ENCODE data around the gene SLX9.
"Not testable (repeated sequence)": the region's sequence is repeated elsewhere in the genome, so short reads cannot be mapped to it uniquely, and the experiment has no call there.

Gene SLX9

DNA sequence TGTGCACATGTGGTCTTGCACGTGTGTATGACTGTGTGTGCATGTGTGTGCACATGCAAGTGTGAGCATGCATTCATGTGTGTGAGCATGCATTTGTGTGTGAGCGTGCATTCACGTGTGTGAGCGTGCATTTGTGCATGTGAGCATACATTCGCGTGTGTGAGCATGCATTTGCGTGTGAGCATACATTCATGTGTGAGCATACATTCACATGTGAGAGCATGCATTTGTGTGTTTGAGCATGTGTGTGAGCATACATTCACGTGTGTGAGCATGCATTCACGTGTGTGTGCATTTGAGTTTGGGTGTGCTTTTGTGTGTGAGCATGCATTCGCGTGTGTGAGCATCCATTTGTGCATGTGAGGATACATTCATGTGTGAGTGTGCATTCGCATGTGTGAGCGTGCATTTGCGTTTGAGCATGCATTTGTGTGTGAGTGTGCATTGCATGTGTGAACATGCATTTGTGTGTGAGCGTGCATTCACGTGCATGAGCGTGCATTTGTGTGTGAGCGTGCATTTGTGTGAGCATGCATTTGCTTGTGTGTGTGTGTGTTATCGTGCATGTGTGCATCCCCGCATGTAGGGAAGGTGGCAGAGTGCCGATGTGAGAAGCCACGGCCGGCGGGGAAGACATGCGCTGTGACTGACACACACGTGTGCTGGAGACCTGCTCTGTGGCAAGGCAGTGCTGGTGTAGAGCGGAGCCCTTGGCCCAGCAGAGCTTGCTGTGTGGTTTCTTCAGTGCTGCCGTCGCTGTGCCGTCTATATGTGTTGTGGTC lies 37.4 kb upstream of the SLX9 start:
- DNase-seq = no peak

DNA sequence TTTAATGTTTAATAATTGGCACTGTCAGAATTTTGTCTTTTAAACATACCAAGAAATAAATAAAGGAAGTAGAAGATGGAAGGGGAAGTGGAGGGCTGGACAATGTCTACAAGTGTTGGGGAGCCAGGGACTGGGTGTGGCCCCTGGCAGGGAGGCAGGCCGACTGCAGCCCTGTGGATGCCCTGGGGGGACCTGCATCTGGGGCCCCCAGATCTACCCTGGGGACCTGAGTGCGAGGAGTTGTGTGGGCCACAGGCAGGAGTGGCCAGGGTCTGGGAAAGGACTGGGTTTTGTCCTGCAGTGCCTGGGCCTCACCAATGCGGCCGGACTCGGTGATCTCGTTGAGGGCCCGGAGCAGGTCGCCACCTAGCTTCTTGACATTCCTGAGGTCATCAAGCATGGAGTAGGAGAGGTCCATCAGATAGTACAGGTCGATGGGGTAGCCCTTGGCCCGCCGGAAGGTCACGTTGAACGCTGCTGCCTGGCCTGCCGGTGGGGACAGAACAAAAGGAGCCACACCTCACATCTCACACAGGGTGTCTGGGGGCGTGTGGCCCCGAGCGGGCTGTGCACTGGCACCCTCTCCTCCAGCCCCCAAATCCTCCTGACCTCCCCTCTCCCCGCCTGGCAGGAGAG lies 36.7 kb upstream of the SLX9 start:
- DNase-seq = no peak

DNA sequence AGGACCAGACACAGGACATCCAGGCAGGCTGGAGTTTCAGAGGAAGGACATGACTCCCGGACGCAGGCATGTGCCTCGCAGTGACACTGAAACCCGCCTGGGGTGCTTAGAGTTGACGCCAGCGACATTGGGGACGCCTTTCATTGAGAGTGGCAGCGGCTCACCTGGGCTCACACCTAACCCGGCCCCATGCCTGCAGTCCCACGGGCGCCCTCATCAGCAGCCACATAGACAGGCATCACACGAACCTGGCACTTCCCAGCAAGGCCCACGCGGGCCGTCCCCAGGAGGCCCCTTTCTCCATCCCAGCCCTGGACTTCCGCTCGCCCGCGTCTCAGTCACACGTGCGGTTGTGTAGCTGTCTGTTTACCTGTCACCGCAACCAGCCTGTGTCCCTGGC lies 36.1 kb upstream of the SLX9 start:
- DNase-seq = no peak

DNA sequence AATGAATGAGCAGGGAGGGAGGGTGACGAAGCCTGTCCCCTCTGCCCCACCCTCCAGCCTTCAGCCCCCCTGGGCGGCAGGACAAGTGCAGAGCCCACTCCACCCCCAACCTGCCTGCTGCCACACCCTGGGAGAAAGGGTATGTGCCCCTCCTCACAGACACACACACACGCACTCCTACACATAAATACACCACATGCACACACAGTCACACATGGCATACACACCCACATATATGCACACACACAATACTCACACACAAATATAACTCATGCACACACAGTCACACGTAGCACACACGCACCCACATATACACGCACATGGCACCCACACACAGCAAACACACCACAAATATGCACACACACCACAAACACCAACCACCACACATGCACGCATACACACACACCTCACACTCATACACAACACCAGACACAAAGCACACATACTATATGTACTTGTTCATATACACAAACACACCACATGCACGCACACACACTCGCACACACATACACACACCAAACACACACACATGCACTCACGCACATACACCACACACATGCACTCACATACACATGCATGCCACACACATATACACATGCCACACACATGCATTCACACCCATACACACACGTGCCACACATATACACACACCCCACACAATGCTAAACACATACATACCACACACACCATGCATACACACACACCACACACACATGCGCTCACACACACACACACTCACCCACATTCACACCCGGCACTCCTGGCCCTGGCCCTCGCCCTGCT lies 35.5 kb upstream of the SLX9 start:
- DNase-seq = no peak

DNA sequence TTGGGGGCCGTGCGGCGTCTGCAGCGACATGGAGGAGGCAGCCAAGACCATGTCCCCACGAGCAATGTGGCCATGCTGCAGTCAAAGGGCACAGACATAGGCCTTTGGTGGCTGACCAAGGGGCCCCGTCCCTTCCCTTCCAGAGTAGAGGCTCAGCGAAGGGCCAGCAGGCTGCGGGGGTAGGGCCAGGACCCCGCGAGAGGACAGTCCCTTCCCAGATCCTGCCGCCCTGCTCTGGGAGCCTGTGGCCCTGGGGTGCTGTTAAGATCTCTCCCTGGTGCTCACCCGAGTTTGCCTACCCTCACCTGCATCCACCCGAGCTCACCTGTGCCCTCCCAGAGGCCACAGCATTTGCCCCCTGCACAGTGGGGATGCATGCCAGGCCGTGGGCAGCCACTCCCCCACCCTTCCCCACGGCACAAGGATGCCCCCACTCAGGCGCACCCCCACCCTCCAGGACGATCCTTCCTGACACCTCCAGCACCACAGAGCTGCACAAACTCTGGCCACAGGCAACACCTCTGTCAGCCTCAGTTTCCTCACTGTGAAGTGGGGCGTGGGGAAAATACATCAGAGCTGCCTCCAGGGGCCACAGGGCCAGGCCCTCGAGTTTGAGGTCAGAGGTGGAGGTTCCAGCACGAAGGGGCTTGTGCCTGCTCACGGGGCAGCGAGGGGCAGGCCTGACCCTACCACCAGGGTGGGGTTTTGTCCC lies 34.7 kb upstream of the SLX9 start:
- DNase-seq = no peak

DNA sequence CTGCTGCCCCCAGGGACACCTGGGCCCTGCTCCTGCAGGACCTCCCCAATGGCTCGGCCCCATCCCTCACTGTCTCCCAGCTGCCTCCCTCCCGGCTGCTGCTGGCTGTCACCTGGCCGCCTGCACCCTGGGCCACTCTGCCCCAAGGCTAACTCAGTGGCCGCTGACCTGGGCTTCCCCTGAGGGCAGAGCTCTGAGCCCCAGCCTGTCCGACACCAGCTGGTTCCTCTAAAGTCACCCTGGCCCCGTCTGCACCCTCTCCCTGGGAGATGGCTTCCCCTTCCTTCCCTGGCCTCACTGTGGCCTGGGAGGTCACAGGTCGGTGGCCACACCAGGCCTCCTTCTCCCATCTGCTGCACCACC lies 34.1 kb upstream of the SLX9 start:
- no peak for DNase-seq

DNA sequence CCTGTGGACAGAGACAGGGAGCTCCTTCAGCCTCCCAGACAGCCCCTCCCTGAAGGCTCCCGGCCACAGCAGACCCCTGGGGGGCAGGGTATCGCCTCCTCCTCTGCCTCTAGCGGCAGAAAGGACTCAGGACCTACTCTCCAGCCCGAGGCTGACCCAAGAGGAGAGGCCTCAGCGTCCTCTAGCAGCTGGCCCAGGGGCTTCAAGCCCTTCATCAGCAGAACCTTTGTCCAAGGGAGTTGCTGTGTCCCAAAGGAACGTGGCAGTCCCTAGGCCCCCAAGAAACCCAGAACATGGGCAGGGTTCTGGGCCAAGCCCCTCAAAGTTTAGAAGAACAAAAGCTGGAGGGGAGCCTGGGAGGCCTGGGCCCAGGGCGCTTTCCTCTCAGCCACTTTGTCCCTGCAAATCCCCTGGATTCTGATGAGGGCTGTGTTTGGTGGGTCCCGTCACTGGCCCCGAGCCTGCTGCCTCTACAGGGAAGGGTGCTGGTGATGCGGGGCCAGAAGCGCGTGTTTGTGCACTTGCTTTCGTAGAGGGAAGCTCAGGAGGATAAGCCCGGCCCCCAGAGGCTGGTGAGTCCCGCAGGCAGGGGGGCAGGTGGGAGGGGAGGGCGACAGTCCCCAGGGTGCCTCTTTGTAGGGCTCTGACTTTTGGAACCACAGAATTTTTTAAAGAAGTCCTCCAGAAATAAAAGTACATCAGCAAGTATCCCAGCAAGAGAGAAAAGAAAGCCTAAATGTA lies 32.4 kb upstream of the SLX9 start:
- DNase-seq = no peak

DNA sequence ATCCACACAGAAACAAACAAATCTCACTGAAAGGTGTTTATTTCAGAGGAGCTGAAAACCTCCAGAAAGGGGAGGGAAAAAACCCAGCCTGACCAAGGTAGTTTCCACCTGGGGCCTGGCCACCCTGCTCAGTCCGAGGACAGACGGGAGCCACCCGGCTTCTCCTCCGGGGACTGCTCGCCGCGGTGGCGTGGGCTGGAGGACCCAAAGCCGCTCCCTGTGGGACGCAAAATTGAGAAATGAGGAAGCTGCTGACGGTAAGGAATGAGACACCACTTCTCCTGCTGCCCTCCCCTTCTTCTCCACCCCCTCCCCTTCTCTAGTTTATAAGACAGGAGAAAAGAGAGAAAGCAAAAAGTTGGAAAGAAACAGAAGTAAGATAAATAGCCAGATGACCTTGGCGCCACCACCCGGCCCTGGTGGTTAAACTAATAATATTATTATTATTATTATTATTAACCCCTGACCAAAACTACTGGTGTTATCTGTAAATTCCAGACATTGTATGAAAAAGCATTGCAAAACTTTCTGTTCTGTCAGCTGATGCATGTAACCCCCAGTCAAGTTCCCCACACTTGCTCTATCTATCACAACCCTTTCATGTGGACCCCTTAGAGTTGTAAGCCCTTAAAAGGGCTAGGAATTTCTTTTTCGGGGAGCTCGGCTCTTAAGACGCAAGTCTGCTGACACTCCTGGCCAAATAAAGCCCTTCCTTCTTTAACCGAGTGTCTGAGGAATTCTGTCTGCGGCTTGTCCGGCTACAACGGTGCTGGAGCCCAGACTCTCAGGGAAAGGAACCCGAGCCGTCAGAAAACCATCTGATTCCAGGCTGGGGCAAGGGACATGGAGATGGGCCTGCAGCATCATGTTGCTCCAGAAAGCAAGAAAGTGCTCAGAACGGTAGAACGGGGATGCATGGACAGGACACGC lies 31.6 kb upstream of the SLX9 start:
- DNase-seq = no peak

DNA sequence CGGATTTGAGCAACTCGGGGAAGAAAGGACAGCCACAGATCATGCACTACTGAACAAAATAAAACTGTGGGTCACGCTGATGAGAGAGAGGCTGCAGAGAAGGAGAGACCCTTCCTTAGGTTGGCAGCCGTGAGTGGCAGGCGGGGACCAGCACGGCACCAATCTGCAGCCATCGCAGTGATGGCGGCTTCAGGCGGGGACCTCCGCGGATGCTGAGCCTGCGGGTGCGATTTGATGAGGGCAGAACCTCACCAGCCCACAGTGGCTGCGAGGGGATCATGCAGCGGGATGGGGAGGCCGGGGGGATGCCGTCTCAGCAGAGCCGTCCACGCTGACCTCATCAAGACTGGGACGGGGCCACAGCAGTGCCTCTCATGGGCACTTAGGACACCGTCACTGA lies 30.9 kb upstream of the SLX9 start:
- DNase-seq = no peak

DNA sequence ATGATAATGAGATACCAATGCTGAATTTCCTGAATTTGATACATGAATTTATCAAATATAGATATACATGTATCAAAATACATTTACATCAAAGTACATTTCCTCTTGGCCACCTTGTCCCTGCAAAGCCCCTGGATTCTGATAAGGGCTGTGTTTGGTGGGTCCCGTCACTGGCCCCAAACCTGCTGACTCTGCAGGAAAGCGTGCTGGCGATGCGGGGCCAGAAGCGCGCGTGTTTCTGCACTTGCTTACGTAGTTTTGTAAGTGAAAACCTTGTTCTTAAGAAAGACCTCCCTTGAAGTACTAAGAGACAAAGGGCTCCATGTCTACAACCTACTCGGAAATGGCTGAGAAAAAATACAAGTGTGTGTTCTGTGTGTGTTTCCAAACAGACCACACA lies 30.1 kb upstream of the SLX9 start:
- DNase-seq = no peak

DNA sequence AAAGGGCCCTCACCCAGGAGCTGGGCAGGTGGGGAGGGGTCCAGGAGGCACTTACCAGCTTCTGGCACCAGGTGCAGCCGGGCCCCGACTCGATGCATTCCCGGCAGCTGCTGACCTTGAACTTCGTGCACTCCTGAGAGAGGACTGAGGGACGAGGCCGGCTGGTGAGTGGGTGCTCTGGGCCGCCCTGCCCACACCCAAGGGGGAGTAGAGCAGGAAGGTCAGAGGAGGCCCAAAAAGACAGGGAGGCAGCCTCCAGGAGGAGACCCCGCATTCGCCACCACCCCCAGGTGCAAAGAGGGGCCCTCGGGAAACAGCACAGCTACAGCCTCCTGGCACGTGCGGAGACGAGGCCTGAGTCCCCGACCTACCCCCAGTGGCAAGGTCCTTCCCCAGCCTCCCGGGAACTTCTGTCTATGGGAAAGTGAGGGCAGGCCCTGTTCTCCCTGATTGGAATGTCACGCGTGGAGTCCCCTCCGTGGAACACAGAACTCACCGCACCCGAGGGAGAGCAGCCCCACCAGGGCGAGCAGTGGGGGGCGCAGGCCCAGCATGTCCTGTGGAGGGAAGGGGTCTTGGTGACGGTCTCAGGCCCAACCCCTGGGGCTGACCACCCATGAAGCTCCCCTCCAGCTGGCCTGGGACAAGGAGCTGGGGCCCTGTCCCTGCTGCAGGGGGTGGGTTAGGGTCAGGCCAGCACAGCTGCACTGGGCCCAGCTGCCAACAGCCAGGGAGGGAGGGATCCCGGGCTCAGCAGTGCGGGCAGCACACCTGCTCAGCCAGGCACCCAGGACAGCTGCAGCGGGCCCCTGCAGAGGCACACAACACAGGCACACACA lies 29.4 kb upstream of the SLX9 start:
- no peak for DNase-seq

DNA sequence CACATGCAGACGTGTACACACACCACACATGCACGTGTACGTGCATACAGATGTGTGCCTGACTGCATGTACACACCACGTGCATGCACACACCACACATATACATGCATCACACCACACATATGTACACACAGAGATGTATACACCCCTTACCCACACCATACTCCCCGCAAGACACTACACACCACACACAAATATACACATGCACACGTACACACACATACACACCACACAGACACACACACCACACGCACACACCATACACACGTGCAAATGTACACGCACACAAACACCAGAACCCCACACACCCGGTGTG lies 28.8 kb upstream of the SLX9 start:
- no peak for DNase-seq

DNA sequence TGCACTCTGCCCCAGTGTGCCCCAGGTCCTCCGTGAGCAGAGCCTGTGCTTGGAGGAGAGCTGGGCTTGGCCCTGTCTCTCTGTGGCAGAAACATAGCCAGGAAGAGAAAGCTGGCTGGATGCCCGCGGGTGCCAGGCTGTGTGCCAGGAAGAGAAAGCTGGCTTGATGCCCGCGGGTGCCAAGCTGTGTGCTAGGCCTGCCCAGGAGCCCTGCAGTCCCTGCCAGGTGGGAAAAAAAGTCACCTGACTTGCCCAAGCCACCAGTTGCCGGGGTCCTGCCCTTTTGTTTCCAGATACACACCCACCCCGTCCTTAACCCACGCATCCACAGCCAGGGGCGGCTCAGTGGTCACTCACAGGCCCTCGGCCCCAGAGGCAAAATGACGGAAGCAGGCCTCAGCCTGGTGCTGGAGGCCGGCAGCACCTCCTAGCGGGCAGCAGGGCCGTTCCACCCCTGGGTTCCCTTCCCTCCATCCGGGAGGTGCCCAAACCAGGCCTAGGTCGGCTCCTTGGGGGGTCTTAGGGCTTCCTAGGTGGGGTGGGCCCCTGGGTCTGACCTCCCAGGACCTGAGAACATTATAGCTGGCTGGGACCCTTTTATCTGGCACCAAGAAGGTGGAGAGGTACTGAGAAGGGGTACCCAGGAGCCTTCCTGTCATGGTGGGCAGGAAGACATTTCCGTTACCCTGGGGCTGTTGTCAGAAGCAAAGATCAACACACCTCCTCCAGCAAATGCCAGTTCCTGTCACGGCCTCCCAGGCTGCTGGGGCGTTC lies 28.3 kb upstream of the SLX9 start:
- DNase-seq = peak in 1 of 2 donors; percentile 55

DNA sequence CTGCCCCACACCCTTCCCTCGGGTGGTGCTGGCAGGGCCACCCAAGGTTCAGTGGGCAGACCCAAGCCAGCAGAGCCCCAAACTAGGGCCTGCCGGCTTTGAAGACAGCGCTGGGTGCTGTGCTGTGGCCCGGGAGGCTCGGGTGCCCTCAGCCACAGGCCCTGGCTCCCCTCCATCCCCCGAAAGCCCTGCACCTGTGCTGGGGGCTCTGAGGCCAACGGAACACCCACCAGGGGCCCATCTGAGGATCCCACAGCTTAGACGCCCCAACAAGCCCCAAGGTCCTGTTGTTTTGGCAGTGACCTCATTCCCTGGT lies 27.7 kb upstream of the SLX9 start:
- DNase-seq = no peak

DNA sequence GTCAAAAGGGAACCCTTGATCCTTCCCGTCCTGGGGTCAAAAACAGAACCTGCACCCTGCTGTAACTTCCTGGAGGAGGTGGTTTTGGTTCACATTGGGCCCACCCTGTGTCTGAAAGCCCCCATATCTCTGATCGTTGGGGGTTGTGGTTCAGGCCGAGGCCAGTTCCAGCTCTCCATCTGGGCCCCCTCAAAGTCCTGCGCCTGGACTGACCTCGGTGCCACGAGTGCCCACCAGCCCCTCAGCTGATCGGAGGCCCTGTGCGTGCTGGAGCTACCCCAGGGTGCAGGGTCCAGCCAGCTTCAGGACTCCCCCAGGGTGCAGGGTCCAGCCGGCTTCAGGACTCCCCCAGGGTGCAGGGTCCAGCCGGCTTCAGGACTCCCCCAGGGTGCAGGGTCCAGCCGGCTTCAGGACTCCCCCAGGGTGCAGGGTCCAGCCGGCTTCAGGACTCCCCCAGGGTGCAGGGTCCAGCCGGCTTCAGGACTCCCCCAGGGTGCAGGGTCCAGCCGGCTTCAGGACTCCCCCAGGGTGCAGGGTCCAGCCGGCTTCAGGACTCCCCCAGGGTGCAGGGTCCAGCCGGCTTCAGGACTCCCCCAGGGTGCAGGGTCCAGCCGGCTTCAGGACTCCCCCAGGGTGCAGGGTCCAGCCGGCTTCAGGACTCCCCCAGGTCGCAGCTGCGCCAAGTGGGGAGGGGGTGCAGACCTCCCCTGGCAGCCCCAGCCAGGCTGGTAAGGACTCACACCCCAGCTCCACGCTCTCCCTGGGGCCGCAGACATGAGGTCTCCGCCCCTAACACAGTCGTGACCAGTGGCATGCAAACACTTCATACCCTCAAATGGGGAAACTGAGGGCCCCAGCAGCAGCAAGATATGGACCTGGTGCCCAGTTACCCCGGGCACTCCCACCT lies 27.1 kb upstream of the SLX9 start:
- not testable (repeated sequence) for DNase-seq

DNA sequence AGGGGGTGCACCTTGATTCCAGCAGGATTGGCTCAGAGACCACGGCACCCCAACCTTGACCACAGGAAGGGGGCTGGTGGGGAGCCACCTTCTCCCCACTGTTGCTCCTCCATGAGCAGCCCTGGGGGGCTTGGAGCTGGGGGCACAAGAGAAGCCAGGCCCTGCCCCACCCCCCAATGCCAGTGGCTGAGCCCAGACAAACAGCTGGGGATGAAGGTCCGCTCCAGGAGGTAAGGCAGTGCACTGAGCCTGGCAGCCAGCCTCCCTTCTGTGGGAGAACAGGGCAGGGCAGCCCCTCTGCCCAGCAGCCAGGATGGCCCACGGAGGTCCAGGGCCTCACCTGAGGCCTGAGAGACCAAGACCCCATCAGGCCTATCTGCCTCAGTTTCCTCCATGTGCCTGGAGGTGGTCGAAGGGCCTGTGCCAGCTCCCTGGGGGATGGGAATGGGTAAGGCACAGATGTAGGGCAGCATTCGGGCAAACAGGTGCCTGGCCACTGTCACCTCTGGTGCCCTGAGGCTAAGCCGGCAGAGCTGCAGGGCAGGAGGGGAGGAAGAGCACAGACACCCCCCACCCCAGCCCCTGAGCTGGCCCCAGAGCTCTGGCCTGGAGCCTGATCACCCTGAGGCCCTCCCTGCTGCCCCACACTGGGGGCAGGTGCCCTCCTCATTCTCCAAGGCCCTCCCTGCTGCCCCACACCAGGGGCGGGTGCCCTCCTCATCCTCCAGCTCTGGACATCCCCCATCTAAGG lies 26.2 kb upstream of the SLX9 start:
- no peak for DNase-seq

DNA sequence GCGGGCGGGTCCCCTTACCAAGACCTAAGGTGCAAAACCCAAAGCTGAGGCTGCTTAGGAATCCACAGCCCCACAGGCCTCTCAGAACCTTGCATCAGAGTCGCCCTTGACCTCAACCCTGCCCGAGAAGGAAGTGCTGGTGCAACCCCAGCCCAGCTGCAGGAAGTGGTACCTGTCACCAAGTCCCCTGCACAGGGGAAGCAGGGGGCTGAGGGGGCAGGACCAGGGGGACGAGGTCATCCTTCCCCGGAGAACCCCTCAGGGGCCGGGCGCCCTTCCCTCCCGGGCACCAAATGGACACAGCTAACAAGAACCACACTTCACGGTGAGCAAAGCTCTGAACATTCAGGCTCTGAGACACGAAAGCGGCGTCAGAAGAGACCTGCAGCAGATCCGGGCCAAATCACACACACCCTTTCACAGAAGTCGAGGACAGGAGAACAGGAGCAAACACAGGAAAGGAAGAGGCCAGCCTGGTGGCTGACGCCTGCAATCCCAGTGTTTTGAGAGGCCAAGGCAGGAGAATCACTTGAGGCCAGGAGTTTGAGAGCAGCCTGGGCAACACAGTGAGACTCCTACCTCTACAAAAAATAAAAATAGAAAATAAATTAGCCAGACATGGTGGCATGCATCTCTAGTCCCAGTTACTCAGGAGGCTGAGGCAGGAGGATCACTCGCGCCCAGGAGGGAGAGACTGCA lies 25.5 kb upstream of the SLX9 start:
- DNase-seq = peak in 1 of 2 donors; percentile 44

DNA sequence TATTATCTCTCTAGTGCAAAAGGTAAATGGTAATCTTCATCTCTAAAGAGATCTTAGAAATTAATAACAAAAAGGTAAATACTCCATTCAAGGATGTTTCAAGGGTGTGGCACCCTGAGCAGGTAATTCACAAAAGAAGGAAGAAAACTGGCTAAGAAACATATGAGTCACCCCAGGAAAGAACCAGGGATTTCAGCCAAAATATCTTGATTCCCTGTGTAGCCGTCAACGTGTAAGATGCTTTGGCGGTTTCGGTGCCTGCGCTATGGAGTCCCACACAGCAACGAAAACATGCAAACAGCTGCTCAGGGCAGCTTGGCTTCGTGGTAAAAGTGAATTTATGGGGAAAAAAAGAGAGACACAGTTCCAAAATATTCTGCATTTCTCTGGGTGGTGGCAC lies 22.9 kb upstream of the SLX9 start:
- no peak for DNase-seq
